GM23248 (cell line): ENCODE results near the gene CAPN2.

Experiments
- EZH2 ChIP-seq: fragments of 200-600 bp; sonication (generic); IDR thresholded peaks from 2 replicates; pipeline ENCODE4 v1.6.1; 2018; ENCODE audit warnings: antibody characterized with exemption, mild to moderate bottlenecking; ENCODE audit not compliant: insufficient read depth, poor library complexity, severe bottlenecking
- EZH2phosphoT487 ChIP-seq: fragments of 200-600 bp; sonication (generic); IDR thresholded peaks from 2 replicates; pipeline ENCODE4 v1.6.1; 2018; ENCODE audit warnings: antibody characterized with exemption, moderate library complexity, mild to moderate bottlenecking, low read depth; ENCODE audit not compliant: insufficient read depth

DNA sequence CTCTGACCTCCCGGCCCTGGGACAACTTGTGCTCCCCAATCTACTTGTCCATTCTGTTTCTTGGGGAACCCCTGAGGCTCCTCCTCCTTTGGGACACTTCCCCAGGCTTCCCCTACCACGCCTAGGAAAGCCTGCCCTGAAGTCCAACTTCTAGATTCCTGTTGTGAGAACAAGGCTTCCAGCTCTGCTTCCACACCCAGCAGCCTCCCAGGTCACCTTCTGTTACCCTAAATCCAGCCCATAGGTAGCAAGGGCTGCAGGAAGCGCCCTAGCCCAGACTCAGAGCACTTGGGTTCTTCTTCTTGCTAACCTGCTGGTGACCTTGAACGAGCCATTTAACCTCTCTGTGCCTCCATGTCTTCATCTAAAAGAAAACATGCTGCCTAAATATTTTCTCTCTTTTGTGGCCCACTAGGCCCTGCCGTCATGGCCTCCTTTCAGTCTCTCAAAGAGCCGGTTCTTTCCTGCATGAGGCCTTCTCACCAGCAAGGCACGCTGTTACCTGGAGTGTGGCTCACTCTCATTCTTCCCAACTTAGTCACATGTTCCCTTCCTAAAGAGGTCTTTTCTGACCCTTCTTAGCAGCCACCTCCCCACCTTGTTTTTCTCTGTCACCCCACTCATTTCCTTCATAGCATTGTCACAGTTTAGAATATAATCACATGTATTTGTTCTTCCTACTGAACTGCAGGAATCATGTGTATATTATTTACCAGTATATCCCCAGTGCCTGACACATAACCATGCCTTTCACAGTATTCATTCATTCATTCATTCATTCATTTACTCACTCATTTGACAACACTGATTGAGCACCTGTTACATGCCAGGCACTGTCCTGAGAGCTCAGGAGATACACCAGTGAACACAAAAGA lies 1.4 kb downstream of the CAPN2 start:
- no peak for TF ChIP-seq EZH2phosphoT487
- no peak for TF ChIP-seq EZH2
